Upper lobe of right lung (tissue), 1 donor: ENCODE results near the gene PAGE3. TPM values are rescaled to one million over a fixed set of nuclear protein-coding genes. Genes with fewer than 3 reads are reported as not detected.

ENCODE experiments used
- ATAC-seq: fragments of 200-7000 bp; cut with Tn5 transposase; one replicate; pipeline ENCODE4 v1.9.1; 2020; ENCODE audit warnings: mild to moderate bottlenecking, moderate library complexity
- DNase-seq: peaks from one replicate; pipeline ENCODE4 v3.0.0-alpha.2; 2020
- H3K27ac ChIP-seq: fragments of 200-600 bp; one replicate; pipeline ENCODE4 v1.8.0; 2022
- H3K27me3 ChIP-seq: fragments of 200-600 bp; one replicate; pipeline ENCODE4 v1.8.0; 2022; ENCODE audit warnings: mild to moderate bottlenecking
- H3K36me3 ChIP-seq: fragments of 200-600 bp; one replicate; pipeline ENCODE4 v1.8.0; 2022
- H3K4me1 ChIP-seq: fragments of 200-600 bp; one replicate; pipeline ENCODE4 v1.8.0; 2022
- H3K4me3 ChIP-seq: fragments of 200-600 bp; one replicate; pipeline ENCODE4 v1.8.0; 2022; ENCODE audit warnings: mild to moderate bottlenecking
- H3K9me3 ChIP-seq: fragments of 200-600 bp; one replicate; pipeline ENCODE4 v1.8.0; 2022
- intact Hi-C: fragments of 100-400 bp; cut with DNase I; formaldehyde crosslinking; loops from one replicate; pipeline ENCODE4 v1.11.0; 2022
- long read RNA-seq: library from polyadenylated mRNA; unstranded; transcript quantifications from one replicate; pipeline ENCODE4 v2.0.0, GENCODE V29; 2021
- total RNA-seq: library from RNA; stranded (reverse); fragmentation: NEBNext Ultra II Directional; extraction: Animal tissue kit (Norgen Biotek cat#: 25700); gene quantifications from one replicate; pipeline ENCODE4 v1.2.1, GENCODE V29; 2021
- TF ChIP-seq, protein P1 (sequence below): fragments of 200-600 bp; IDR thresholded peaks from one replicate; pipeline ENCODE4 v1.8.0; 2022; ENCODE audit warnings: antibody characterized with exemption
- donor health status: DM: no; HTN: yes; CAD: no; lungs with severe emphysema.

The PAGE3 gene, protein sequence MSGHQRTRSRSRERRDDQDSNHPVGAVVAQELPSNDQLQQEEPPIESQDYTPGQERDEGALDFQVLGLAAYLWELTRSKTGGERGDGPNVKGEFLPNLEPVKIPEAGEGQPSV
- not detected for total RNA-seq
- long read RNA-seq = 0 reads

DNA sequence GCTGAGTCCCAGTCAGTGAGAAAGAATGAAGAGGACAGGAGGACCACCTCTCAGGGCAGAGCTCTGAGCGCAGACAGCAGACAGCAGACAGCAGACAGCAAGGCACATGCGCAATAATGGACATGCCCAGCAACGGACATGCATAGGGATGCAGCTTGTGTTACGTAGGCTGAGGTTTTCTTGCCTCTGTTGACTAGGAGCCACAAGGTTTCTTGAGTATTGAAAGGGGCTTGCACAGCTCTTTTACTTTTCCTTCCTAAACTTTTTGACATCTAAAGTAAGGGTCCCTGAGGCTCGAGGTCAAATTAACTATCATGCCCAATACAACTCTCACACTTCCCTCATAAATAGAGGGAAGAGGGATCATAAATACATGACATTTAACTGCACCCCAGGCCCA, at the start of gene PAGE3:
PAGE3 (minus strand) TSS at position 101 of the 400 bp plus-strand sequence. CDS start 1,013 bp downstream, outside the sequence.
- TF ChIP-seq, protein P1, sequence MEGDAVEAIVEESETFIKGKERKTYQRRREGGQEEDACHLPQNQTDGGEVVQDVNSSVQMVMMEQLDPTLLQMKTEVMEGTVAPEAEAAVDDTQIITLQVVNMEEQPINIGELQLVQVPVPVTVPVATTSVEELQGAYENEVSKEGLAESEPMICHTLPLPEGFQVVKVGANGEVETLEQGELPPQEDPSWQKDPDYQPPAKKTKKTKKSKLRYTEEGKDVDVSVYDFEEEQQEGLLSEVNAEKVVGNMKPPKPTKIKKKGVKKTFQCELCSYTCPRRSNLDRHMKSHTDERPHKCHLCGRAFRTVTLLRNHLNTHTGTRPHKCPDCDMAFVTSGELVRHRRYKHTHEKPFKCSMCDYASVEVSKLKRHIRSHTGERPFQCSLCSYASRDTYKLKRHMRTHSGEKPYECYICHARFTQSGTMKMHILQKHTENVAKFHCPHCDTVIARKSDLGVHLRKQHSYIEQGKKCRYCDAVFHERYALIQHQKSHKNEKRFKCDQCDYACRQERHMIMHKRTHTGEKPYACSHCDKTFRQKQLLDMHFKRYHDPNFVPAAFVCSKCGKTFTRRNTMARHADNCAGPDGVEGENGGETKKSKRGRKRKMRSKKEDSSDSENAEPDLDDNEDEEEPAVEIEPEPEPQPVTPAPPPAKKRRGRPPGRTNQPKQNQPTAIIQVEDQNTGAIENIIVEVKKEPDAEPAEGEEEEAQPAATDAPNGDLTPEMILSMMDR = no peak
- Histone ChIP-seq H3K27me3 (no peaks in the 10 kb centered on the region), H3K36me3 (no peaks in the 10 kb centered on the region), H3K4me1 (no peaks in the 10 kb centered on the region), H3K9me3 (no peaks in the 10 kb centered on the region), H3K4me3 (no peak within 1 kb of the TSS), H3K27ac (no peak within 1 kb of the TSS)
- intact Hi-C loops = no loop called here
- DNase-seq = no peak
- ATAC-seq = no peak

DNA sequence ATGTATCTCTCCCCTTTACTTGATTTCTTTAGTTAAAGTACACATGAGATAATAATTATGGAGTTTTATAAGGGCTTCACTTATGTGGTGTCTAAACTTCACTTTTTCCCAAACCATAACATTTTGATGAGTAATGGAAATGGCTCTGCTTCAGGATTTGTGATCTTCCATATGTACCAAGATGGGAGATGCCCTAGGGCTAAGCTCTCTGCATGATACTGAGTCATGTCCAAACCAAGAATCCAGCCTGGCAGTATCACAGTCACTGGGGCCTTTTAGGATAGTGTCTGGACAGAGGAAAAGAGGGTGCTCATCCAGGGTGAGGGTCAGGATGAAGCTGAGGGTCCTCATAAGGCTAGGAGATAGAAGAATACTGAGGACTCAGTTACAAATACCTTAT, 47.9 kb upstream of the PAGE3 start:
- no peaks in the 10 kb centered on the region for H3K27me3 ChIP-seq
- DNase-seq (no peak), ATAC-seq (no peak)
- H3K9me3 ChIP-seq = no peaks in the 10 kb centered on the region
- H3K36me3 ChIP-seq = no peaks in the 10 kb centered on the region
- H3K4me1 ChIP-seq = no peaks in the 10 kb centered on the region
- no peak overlapping the region for H3K4me3 ChIP-seq
- intact Hi-C loops = no loop called here
- TF ChIP-seq, protein P1 = no peak
- H3K27ac ChIP-seq = no peak overlapping the region

DNA sequence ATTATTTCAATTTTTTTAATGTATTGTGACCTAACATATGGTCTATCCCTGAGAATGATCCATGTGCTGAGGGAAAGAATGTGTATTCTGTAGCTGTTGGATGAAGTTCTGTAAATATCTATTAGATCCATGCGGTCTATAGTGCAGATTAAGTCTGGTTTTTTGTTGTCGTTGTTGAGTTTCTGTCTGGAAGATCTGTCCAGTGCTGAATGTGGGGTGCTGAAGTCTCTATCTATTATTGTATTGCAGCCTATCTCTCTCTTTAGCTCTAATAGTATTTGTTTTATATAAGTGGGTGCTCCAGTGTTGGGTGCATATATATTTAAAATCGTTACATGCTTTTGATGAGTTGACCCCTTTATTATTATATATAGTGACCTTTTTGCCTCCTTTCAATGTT, 26.2 kb upstream of the PAGE3 start:
- no peak for DNase-seq
- no peak for ATAC-seq
- intact Hi-C loops = no loop called here

DNA sequence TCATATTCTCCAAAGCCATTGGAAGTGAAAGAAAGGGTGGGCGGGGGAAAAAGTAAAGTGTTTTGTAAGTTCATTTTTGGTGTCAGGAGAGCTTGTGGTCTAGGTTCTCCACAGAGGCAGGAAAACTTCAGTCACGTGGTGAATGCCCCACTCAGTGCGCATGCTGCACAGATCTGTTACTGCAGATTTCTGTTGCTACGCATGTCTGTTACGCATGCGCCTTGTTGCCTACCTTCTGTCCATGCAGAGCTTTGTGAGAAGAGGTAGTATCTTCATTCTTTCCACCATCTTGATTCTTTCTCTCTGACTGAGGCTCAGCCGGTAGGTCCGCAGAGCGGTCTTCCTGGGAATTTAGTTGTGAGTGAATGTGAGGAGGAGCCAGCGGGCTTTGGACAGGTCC, 15.1 kb upstream of the PAGE3 start:
- Histone ChIP-seq H3K27me3 (no peaks in the 10 kb centered on the region), H3K4me3 (no peak overlapping the region), H3K4me1 (no peaks in the 10 kb centered on the region), H3K27ac (no peak overlapping the region), H3K9me3 (no peaks in the 10 kb centered on the region), H3K36me3 (no peaks in the 10 kb centered on the region)
- DNase-seq (no peak), ATAC-seq (no peak)
- TF ChIP-seq, protein P1 = no peak
- intact Hi-C loops = no loop called here

More for the DNA sequence above, 26.2 kb upstream of the PAGE3 start:
- Histone ChIP-seq H3K27ac (no peak overlapping the region), H3K27me3 (no peaks in the 10 kb centered on the region), H3K4me1 (no peaks in the 10 kb centered on the region), H3K9me3 (no peaks in the 10 kb centered on the region), H3K4me3 (no peak overlapping the region), H3K36me3 (no peaks in the 10 kb centered on the region)
- TF ChIP-seq, protein P1 = no peak

DNA sequence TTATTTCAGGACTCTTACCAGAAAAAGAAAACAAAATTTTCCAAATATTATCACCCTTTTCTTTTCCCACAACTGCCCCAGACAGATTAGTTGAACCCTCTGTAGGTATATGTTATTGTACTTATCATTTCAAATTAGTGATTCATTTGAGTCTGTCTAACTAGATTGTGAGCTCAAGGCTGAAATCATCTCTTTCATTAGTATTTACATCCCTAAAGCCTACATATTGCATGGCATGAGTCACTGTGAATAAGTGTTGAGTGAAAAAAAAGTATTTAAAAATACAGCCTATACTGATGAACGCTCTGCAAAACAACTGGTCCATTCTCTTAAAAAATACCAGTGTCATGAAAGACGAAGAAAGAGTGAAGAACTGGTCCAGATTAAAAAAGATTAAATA, 3.9 kb downstream of the PAGE3 start:
- TF ChIP-seq, protein P1 = no peak
- no peak overlapping the region for H3K27ac ChIP-seq
- H3K36me3 ChIP-seq = no peaks in the 10 kb centered on the region
- ATAC-seq (no peak), DNase-seq (no peak)
- H3K4me3 ChIP-seq = no peak overlapping the region
- no peaks in the 10 kb centered on the region for H3K9me3 ChIP-seq
- H3K4me1 ChIP-seq = no peaks in the 10 kb centered on the region
- intact Hi-C loops = no loop called here
- H3K27me3 ChIP-seq = no peaks in the 10 kb centered on the region

DNA sequence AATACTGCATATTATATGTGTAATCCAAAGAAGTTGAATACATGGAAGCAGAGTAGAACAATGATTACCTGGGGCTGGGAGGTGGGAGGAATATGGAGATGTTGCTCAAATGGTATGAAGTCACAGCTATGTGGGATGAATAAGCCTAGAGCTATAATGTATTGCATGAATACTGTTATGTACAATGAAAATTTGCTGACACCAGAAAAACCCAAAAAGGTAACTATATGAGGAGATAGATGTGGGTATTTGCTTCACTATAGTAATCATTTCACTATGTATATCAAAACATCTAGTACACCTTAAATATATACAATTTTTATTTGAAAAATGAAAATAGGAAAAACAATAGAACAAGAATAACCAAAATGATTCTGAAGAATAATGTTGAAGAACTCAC, 11.2 kb downstream of the PAGE3 start:
- DNase-seq (no peak), ATAC-seq (no peak)
- Histone ChIP-seq H3K9me3 (no peaks in the 10 kb centered on the region), H3K36me3 (no peaks in the 10 kb centered on the region), H3K27ac (no peak overlapping the region), H3K4me1 (no peaks in the 10 kb centered on the region), H3K4me3 (no peak overlapping the region), H3K27me3 (no peaks in the 10 kb centered on the region)
- TF ChIP-seq, protein P1 = no peak
- intact Hi-C loops = no loop called here
